HG03066 (cell line): ENCODE results near the gene COBL.

Source experiments
- ATAC-seq: cut with Tn5 transposase; IDR thresholded peaks from one replicate; pipeline ENCODE4 v1.9.1; 2021; ENCODE audit warnings: low read depth; ENCODE audit not compliant: unreplicated experiment

The COBL gene

DNA sequence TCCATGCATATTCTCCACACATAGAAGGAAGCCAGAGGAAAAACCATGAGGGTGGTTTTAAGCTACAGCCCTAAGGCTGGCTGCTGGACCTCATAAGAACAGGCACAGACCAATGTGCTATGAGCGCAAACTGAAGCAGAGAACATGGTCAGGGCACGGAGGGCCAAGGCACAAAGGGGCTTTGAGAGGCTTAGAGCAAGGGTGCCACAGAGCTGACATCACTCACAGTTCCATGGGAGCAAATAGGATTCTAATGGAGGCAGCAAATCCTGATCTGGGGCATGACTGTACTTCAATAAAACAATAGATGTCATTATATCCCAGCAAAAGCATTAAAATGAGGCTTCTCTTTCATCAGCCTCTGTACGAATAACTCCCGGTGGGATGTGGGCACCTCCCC, 162.4 kb downstream of the COBL start:
- ATAC-seq = no peak

DNA sequence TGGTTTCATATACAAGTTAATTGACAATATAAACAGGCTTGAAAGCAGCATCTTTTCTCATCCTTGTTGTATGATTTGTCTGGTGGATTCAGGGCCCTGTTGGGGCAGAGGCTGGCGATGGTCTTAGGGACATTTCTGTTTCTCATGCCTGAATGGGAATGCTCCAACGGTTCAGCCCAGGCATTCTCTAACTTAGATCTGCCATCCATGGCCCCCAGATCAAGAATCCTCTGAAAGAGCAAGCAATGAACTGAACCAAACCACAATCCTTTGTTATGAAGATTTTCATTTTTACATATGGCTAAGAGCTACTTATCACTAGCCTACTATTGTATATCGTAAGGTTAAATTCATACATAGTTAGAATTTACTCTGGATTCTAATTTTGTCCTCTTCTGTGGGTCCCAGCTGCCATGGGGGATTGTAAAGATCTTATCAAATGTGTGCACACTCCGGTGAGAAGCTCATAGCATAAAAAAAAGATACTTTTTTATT, 163.9 kb downstream of the COBL start:
- ATAC-seq = no peak

DNA sequence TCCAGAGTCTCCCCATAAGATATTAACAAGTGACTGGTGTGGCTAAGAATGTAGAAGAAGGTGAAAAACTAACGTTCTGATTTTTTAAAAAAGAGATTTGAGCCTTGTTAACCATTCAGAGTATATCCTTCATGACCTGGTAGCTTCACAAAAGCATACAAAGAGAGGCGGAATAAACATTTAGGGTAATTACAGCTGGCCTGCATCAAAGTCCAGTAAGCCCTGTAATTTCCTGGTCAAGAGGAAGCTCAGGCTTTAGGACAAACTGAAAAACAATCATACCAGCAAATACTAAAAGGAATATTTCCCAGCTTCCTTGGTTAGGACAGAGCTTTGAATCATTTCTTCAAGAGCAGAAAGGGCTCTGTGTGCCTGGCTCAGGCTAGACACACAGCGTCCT, 165.2 kb downstream of the COBL start:
- no peak for ATAC-seq

DNA sequence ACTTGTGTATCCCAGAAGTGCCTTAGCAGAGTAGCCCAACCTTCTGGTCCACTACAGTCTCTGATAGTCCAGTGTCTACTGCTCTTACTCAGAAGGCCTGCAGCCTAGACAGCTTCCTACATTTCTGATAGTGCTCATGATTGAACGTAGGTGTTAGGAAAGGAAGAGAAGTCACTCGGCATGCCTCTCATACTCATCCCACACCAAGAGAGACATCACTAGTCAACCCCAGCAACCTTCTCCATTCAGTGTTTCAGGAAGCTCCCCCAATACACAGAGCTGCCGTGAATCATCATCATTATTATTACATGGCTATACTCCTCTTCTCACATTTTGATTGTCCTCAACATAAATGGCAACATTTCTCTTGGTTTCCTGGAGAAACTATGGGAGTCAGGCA, 166.4 kb downstream of the COBL start:
- ATAC-seq = no peak

DNA sequence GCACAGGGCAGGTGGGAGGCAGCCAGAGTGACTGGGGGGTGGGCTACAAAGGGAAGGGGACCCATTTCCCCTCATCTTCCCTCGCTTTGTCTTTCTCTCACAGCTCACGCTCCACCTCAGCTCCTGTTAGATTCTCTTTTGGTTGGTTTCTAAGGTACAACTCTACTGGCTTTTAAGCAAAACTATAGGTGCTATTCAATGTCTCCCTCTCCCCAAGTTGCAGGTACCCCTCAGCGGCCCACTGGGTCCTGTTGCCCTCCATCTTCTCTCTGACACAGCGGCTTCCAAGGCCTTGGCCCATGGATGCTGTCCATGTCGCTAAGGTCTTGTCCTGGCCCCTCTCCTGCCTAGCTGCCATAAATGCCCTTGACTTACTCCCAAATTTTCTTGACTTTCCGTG, 168.4 kb downstream of the COBL start:
- ATAC-seq = no peak

DNA sequence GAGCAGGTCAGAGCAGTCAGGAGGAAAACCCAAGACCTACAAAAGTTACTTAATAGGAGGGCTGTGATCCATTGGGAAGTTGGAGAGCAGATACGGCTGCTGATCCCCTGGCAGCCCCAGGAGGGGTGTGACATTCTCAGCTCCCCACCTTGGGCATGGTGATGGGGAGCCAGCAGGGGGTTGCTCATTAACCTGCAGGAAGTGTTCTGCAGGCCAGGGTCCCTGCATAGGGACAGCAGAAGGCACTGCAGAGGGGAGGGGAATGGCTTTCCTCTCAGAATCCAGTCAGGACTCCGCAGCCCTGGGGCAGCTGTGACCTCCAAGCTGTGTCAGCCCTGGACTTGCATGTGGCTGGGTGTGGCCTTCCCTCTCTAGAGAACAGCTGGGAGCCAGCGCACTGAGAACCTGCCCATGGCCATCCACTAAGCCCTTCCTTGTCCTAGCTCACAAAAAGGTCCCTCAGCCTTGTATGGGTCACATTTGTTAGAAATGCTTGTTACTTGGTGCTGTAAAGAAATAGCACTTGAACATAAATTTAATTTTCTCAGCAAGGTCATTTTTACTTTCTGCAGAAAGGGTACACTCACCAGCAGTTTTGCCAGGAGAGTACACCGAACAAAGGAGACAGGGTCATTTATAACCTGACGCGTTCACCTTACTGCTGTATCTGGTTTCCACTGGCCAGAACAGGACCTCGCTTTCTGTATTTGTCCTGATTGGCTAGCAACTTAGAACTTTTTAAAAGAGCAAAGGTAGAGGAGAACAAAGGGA, 169.6 kb downstream of the COBL start:
- ATAC-seq = no peak

DNA sequence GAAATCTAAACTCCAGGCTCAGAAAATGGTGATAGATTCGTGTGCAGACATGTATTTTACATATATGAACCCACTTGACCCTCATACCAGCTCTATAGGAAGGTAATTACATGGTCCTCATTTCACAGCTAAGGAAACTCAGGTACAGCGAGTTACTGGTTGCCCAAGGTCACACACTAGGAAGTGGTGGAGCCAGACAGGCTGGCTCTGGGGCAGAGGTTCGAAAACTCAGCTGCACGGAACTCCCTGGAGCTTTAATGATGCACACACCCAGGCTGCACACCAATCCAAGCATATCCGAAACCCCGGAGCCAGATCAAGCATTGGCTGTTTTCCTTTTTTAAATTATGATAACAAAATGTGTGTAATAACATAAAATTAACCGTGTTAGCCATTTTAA, 172.4 kb downstream of the COBL start:
- ATAC-seq = no peak

DNA sequence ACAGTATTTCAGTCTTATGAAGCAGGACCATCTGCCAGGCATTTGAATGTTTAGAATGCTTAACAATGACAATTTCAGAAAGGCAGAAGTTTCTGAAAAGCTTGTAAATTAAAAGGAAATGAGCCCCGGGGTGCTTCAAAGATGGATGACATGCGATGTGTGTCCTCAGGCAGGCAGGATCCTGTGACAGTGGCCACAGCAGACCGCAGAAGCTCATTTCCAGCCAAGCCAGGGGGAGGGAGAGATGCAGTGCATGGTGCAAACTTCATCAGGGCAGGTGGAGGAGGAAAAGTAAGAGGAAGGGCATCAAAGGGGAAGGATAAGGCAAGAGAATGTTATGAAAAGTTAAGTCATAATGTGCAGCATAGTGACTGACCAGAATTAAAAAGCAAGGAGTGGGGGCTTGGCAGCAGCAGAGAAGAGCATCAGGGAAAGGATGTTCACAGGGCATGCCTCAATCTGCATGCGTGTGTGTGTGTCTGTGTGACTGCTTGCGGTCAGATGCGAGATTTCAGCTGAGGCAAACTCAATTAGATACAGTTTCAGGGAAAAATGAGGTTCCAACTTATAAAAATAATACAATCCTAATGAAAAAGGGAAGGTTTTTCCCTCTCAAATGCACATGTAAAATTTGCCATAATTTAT, 173.7 kb downstream of the COBL start:
- no peak for ATAC-seq

DNA sequence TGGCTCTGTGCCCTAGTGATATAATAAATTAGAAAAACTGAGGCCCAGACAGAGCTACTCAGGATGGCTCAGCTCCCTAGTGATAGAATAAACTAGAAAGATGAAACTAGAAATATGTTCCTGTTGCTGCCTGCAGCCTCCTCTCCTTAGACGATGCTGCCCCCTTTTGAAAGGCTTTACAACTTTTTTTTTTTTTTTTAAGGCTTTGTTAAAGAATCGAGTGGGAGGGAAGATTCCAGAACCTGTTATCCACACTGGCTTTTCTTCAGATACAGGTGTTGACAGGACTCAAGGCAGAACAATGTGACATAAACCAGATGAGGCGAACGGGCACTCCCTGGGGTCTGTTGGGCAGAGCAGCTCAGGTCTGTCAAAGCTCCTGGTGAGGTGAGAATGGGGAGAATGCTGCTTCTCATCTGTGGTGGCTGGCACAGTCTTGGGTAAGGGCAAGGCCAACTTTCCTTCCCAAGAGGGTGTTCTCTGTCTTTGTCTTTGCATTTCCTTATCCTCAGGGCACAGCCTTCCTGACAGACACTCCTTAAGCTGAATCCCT, 175.1 kb downstream of the COBL start:
- no peak for ATAC-seq

DNA sequence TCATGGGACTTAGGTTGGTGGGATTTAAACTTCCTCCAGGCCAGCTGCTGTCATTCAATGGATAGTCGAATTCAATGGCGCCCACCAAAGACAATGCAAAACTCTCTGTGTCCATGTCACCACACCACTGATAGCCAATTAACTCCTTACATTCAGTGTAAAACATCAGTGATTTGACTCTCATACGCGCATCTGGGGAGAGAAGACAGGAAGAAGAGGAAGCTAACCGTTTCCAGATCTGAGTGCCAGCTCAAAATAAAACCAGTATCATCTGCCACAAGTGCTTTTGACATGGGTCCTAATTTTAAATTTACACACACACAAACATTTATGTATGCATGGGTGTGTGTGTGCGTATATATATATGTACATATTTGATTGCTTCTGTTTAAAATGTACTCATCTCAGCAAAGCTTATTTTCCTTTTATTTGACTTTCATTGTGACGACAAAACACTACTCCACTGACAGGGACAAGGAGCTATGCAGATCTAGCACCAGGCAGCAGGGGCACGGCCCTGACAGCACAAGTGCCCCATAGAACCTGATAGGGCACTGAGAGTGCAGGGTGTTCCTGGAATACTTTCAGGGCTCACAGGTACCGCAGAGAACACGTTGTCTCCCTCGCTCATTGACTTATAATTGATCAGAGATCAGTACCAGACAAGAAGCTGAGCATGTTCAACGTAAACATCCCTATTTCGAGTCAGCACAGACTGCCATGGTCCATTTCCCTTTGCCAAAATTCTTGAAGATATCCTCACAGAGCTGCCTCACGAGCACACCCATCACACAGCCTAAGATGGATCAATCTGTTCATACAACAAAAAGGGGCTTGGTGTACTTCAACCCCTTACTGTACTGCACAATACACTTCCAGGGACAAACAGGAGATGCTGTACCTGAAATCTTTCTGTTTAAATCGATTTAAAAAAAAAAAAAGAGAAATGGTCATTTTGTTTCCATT, 176.1 kb downstream of the COBL start:
- ATAC-seq = no peak

DNA sequence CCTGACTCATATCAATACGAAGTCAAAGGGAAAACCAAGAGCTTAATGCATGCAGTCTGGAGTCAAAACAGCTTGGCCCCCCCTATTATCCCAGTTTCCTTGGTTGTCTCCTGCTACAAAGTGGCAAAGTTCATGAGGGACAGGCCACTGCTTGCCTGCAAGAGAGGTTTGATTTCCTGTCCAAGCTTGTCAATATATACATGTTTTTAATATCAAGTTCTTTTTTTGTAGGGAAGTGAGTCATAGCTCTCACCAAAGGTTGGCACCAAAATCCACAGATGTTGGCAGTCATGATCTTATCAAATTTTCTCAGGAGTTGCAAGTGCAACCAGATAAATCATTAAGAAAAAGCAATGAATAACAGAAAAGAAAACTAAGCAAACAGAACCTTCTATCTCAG, 176.8 kb downstream of the COBL start:
- no peak for ATAC-seq

DNA sequence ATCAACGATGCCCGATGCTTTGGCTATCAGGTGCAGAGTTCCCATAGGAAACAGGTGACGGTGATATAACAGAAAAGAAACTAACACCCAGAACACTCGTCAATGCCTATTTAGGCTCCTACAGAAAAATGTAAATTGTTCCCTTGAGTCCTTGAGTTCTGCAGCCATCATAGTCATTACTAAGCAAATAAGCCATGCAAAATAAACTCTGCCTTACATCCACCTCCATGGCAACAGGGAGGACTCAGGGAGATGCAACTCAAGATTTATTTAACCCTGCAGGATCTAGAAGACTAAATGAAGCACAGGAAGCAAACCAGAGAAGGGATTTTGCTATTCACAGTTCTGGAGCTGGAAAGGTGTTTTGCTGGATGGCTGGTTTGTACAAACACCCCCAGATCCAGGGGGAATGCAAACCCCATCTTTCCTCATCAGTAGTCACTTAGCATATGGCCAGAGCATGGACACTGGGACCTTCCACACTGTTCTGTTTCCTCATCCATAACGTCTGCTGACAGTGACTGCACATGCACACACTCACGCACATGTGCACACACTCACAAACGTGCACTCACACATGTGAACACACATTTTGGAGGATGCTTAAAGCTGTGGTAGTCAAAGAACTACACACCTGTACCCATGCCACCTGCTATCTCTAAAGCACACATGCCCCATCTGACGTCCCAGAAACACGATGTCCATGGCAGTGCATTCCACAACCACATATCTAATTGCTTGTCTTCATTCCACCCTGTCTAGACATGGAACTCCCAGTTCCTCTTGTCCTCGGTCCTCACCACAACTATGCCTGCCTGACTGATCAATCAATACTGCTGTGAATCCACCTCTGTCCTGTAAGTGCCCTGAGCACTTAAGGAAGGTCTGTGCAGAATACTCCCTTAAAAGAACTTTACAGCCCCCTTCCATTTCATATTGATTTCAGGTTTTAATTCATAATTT, 178.2 kb downstream of the COBL start:
- ATAC-seq = no peak

DNA sequence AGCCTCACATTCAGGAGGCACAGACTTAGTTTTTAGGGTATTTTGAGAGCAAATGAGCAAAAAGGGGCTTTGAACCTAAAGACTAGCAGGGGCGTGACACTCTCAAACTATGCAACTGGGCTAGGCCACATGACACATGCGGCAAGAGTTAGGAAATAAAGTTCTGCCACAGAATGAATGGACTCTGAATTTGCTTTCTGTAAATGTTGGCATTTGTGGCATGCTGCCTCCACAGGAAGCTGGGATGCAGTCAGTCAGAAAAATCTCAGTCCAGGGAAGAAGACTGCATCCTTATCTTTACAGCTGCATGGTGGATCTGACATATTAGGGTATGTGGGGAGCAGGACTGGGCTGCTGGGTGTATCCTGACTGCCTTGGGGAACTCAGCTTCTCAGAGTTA, 181.0 kb downstream of the COBL start:
- no peak for ATAC-seq

DNA sequence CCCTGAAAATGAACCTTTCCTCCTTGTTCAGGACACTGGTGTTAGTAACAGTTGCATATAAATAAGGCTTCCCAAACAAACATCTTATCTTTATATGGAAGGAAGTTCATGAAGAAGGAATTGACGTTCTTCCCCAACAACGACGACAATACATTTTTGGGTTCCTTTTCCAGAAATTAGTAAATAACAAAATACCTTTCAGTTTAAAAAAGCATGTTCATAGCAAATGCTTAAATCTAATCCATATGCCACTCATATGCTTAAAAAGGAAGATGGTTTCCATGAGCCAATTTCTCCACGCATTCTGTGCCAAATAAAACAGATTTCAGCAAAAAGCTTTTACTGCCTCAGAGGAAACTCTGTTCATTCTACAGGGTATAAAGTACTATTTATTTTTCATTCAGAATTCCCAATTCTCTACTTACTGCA, 182.6 kb downstream of the COBL start:
- ATAC-seq = no peak

DNA sequence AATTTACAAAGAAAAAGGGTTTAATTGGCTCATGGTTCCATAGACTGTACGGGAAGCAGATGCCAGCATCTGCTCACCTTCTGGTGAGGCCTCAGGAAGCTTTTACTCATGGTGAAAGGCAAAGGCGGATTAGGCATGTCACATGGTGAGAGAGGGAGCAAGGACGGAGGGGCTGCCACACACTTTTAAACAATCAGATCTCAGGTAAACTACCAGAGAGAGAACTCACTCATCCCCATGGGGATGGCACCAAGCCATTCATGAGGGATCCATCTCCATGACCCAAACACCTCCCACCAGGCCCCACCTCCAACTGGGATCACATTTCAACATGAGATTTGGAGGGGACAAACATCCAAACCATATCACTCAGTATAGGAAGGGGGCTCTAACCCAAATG, 183.9 kb downstream of the COBL start:
- no peak for ATAC-seq

DNA sequence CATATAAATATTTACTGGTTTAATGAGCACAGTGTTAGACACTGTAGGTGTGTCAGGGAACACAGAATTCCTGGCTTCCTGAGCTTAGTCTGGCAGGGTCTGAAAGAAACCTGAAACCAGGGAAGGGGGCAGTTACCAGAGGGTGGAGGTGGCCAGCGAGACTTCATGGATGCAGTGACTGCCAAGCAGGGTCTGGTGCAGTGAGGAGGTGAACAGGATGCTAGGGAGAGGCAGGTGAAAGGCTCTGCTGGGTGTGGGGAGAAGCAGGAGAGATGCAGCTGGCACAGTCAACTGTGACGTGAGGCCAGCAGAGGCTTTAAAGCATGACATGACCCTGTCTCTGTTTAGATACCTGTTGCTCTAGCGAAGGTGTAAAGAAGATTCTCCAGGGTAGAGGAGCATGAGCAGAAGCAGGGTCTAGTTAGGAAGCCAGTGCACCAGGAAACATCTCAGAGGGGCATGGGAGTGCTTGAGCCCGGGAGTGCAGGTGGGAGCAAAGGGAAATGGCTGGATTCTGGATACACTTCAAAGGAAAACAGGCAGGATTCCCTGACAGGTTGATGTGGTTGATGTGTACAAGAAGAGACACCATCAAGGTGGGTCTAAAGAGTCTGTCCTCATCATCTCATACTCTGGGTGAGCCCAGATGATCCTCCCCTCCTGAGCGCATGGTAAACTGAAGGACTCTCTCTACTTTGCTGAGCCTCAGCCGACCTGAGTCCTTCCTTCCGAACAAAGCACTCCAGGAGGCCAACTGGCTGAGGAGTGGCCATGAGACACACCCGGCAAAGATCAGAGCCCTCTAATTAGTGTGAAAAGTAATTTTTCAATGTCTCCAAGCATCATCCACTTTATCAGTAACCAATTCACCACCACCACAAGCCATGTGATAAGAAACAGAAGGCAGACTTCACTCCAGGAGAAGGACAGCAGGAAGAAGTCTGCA, 186.8 kb downstream of the COBL start:
- no peak for ATAC-seq

DNA sequence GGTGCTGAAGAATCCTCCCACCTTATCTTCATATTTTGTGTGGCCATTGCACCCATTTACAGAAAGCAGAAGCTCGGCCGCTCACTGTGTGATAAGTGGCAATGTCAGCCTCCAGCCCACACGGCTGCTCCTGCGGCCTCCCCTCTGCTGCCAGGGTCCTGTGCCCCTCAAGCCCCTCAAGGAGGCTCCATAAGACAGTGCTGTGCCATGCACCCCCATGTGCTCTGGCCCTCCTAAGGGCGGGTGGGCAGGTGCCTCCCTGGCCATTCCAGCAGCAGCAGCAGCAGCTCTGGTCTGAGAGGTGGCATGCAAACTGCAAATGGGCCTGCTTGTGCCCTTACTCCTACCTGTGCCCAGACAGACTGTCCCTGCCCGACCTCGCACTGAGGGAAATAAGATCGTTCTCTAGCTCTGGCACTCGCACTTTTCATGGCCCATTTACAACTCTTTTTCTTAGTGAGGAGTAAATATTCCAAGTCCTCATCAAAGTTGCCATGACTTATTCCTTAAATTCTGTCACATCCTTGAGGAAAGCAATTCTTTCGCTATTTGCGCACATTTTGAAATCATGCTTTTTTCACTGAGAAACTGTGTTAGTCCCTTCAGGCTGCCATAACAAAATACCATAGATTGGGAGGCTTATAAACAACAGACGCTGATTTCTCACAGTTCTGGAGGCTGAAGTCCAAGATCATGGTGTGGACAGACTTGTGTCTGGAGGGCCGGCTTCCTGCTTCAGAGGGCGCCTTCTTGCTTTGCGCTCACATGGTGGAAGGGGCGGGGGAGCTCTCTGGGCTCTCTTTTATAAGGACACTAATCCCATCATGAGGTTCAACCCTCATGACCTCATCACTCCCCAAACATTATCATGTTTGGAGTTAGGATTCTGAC, 187.8 kb downstream of the COBL start:
- no peak for ATAC-seq

DNA sequence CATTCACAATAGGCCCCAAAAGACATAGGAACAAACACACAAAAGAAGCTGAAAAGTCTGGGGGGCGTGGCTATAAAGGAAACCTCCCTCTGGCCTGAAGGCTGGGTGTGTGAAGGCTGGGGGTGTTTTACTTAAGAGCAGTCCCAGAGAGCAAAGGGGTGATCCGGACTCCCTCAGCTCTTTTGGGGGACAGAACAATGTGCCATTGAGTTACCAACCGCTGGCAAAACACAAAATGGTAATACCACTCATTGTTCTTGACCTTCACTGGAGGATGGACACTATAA, 189.0 kb downstream of the COBL start:
- ATAC-seq = no peak
